ENCODE measurements around the gene PLIN3.

GRCh38 chr19:4831304-4831978 lies 36.0 kb downstream of the PLIN3 start, which contains the start of gene TICAM1:
- no peak for TF ChIP-seq CTCF (IDR thresholded peaks at IDR 0.05; ENCODE audit: low read length)
- no peak for TF ChIP-seq EZH2 (IDR thresholded peaks at IDR 0.05; ENCODE audit: borderline replicate concordance, low read length)

Data from OCI-LY1 (cell line).